DOHH2 (cell line): ENCODE measurements around the gene EHBP1L1.
A peak's percentile ranks its signal among the peaks of the same experiment; 100 is the strongest.

ENCODE experiments used
- H3F3A ChIP-seq: fragments of 200-600 bp; sonication (generic), shearing (Covaris generic); 2 replicates; pipeline ENCODE4 v1.6.0; 2016; ENCODE audit warnings: antibody characterized with exemption, mild to moderate bottlenecking; ENCODE audit not compliant: control insufficient read depth, insufficient read depth
- H3K27ac ChIP-seq: fragments of 200-600 bp; sonication (generic); 2 replicates; pipeline ENCODE4 v1.5.1; 2014; ENCODE audit warnings: low read depth, mild to moderate bottlenecking, low read length, moderate library complexity
- H3K27me3 ChIP-seq: fragments of 200-600 bp; sonication (generic); 2 replicates; pipeline ENCODE4 v1.6.1; 2014; ENCODE audit warnings: mild to moderate bottlenecking, low read length, mixed read lengths; ENCODE audit not compliant: control insufficient read depth
- H3K36me3 ChIP-seq: fragments of 200-600 bp; sonication (generic); 2 replicates; pipeline ENCODE4 v1.6.1; 2014; ENCODE audit warnings: mild to moderate bottlenecking, low read length, moderate library complexity, mixed read lengths; ENCODE audit not compliant: control insufficient read depth
- H3K4me1 ChIP-seq: fragments of 200-600 bp; sonication (generic); 2 replicates; pipeline ENCODE4 v1.6.1; 2014; ENCODE audit warnings: mild to moderate bottlenecking, low read length, mixed read lengths; ENCODE audit not compliant: control insufficient read depth
- H3K4me2 ChIP-seq: fragments of 200-600 bp; sonication (generic); 2 replicates; pipeline ENCODE4 v1.6.0; 2014; ENCODE audit warnings: mild to moderate bottlenecking, low read length, moderate library complexity
- H3K4me3 ChIP-seq: fragments of 200-600 bp; sonication (generic); 2 replicates; pipeline ENCODE4 v1.5.1; 2014; ENCODE audit warnings: mild to moderate bottlenecking, low read length, mixed read lengths
- H3K79me2 ChIP-seq: fragments of 200-600 bp; sonication (generic); 2 replicates; pipeline ENCODE4 v1.6.1; 2014; ENCODE audit warnings: mild to moderate bottlenecking, low read length, mixed read lengths; ENCODE audit not compliant: control insufficient read depth
- H3K9me2 ChIP-seq: fragments of 200-600 bp; sonication (generic); replicated peaks from 2 replicates; pipeline ENCODE4 v1.6.1; 2014; ENCODE audit warnings: mild to moderate bottlenecking, low read length, mixed read lengths; ENCODE audit not compliant: control insufficient read depth
- H3K9me3 ChIP-seq: fragments of 200-600 bp; sonication (generic); 2 replicates; pipeline ENCODE4 v1.6.1; 2014; ENCODE audit warnings: antibody characterized with exemption, low read length, mixed read lengths; ENCODE audit not compliant: control insufficient read depth, insufficient read depth
- H4K20me1 ChIP-seq: fragments of 200-600 bp; sonication (generic); 2 replicates; pipeline ENCODE4 v1.6.0; 2014; ENCODE audit warnings: low read depth, mild to moderate bottlenecking, antibody characterized with exemption, low read length, moderate library complexity; ENCODE audit not compliant: control insufficient read depth, insufficient read depth
- EZH2phosphoT487 ChIP-seq: fragments of 200-600 bp; sonication (generic); IDR thresholded peaks from 2 replicates; pipeline ENCODE4 v1.6.1; 2017; ENCODE audit warnings: borderline replicate concordance, mild to moderate bottlenecking, antibody characterized with exemption, low read length, moderate library complexity, mixed read lengths
- TF ChIP-seq, protein P1 (sequence below): fragments of 200-600 bp; sonication (generic); IDR thresholded peaks from one replicate; pipeline ENCODE4 v1.5.1; 2014; ENCODE audit warnings: antibody characterized with exemption, mild to moderate bottlenecking, low read depth, low read length; ENCODE audit not compliant: poor library complexity, severe bottlenecking

Gene EHBP1L1

DNA sequence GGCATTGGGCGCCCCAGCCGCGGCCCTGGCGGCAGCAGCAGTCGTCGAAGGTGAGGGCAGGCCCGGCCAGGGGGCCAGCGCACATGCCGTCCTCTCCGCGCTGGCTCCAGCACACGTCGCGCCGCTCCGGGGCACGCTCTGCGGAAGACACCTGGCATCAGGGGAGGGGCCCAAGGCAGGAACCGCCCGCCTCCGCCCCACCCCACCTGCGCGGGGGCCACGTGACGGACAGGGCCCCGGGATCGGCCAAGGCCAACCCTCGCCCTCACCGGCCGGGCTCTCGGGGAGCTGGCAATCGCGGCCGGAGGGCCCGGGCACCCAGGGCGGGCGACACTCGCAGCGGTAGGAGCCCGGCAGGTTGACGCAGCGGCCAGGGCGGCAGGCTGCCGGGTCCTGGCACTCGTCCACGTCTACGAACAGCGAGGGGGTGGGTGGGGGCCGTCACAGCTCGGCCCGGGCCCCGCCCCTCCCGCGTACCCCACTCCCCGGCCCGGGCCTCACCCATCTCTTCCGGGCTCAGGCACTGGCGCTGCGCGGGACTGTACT is 36.0 kb upstream of the EHBP1L1 start:
- TF ChIP-seq EZH2phosphoT487: no peak
- TF ChIP-seq, protein P1, sequence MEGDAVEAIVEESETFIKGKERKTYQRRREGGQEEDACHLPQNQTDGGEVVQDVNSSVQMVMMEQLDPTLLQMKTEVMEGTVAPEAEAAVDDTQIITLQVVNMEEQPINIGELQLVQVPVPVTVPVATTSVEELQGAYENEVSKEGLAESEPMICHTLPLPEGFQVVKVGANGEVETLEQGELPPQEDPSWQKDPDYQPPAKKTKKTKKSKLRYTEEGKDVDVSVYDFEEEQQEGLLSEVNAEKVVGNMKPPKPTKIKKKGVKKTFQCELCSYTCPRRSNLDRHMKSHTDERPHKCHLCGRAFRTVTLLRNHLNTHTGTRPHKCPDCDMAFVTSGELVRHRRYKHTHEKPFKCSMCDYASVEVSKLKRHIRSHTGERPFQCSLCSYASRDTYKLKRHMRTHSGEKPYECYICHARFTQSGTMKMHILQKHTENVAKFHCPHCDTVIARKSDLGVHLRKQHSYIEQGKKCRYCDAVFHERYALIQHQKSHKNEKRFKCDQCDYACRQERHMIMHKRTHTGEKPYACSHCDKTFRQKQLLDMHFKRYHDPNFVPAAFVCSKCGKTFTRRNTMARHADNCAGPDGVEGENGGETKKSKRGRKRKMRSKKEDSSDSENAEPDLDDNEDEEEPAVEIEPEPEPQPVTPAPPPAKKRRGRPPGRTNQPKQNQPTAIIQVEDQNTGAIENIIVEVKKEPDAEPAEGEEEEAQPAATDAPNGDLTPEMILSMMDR: no peak
- Histone ChIP-seq H3K4me2 (peak overlapping the region; percentile 82), H3K4me3 (peak overlapping the region; percentile 74)

GRCh38 chr11:65540290-65541092 is 35.4 kb upstream of the EHBP1L1 start:
- Histone ChIP-seq H3K9me3 (no peaks in the 10 kb centered on the region), H3K36me3 (peaks cover 7% of the 10 kb centered on the region; the same call in 1 of the 2 replicates), H3F3A (peaks cover 3% of the 10 kb centered on the region), H3K9me2 (no peaks in the 10 kb centered on the region), H3K27ac (peak overlapping the region; percentile 46), H3K4me2 (peak overlapping the region; percentile 82), H4K20me1 (no peaks in the 10 kb centered on the region), H3K27me3 (no peaks in the 10 kb centered on the region), H3K79me2 (no peaks in the 10 kb centered on the region), H3K4me1 (peaks cover 22% of the 10 kb centered on the region), H3K4me3 (peak overlapping the region; percentile 74)
- no peak for TF ChIP-seq EZH2phosphoT487
- TF ChIP-seq, protein P1: peak; percentile 82

More for the DNA sequence above, 36.0 kb upstream of the EHBP1L1 start:
- Histone ChIP-seq H3K79me2 (no peaks in the 10 kb centered on the region), H3K27me3 (no peaks in the 10 kb centered on the region), H3F3A (no peaks in the 10 kb centered on the region), H3K9me2 (no peaks in the 10 kb centered on the region), H3K27ac (peak overlapping the region; percentile 46), H3K9me3 (no peaks in the 10 kb centered on the region), H3K36me3 (peaks cover 7% of the 10 kb centered on the region; the same call in 1 of the 2 replicates), H3K4me1 (peaks cover 17% of the 10 kb centered on the region), H4K20me1 (no peaks in the 10 kb centered on the region)

GRCh38 chr11:65541093-65541982 is 34.5 kb upstream of the EHBP1L1 start:
- H3K79me2 ChIP-seq: no peaks in the 10 kb centered on the region
- H3K4me1 ChIP-seq: peaks cover 31% of the 10 kb centered on the region
- H3K4me2 ChIP-seq: peak overlapping the region; percentile 82
- no peaks in the 10 kb centered on the region for H3K9me3 ChIP-seq
- peaks cover 7% of the 10 kb centered on the region; the same call in 1 of the 2 replicates for H3K36me3 ChIP-seq
- peaks cover 10% of the 10 kb centered on the region for H3F3A ChIP-seq
- H4K20me1 ChIP-seq: no peaks in the 10 kb centered on the region
- peak overlapping the region; percentile 74 for H3K4me3 ChIP-seq
- H3K27me3 ChIP-seq: no peaks in the 10 kb centered on the region
- H3K27ac ChIP-seq: peak overlapping the region; percentile 46
- H3K9me2 ChIP-seq: no peaks in the 10 kb centered on the region
- TF ChIP-seq, protein P1: peak; percentile 38
- no peak for TF ChIP-seq EZH2phosphoT487
